ENCODE data around the gene BMP7.

BMP7 gene

DNA sequence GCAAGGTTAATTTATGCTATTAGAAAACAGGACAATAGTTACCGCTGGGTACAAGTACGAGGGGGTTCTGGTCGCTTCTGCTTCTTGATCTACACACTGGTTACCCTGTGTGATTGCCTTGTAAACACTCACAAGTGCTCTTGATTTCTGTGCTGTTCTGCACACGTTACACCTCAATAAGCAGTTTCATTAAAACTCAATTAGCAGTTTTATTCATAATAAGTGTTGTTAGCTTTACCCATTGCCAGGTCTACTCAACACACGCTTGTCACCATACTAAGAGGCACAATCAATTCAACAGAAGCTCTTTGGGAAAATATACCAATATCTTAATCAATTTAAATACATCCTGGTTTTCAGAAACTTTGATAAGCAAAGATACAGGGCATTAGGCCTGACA lies 20.4 kb downstream of the BMP7 start:
- TF ChIP-seq, protein P1, sequence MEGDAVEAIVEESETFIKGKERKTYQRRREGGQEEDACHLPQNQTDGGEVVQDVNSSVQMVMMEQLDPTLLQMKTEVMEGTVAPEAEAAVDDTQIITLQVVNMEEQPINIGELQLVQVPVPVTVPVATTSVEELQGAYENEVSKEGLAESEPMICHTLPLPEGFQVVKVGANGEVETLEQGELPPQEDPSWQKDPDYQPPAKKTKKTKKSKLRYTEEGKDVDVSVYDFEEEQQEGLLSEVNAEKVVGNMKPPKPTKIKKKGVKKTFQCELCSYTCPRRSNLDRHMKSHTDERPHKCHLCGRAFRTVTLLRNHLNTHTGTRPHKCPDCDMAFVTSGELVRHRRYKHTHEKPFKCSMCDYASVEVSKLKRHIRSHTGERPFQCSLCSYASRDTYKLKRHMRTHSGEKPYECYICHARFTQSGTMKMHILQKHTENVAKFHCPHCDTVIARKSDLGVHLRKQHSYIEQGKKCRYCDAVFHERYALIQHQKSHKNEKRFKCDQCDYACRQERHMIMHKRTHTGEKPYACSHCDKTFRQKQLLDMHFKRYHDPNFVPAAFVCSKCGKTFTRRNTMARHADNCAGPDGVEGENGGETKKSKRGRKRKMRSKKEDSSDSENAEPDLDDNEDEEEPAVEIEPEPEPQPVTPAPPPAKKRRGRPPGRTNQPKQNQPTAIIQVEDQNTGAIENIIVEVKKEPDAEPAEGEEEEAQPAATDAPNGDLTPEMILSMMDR (IDR thresholded peaks at IDR 0.05; ENCODE audit: low read depth, low read length, missing control alignments): no peak
- no peak overlapping the region for H3K4me3 ChIP-seq (replicated peaks; ENCODE audit: low read depth, low read length)
- DNase-seq (ENCODE audit: extremely low read depth, low read depth): no peak

DNA sequence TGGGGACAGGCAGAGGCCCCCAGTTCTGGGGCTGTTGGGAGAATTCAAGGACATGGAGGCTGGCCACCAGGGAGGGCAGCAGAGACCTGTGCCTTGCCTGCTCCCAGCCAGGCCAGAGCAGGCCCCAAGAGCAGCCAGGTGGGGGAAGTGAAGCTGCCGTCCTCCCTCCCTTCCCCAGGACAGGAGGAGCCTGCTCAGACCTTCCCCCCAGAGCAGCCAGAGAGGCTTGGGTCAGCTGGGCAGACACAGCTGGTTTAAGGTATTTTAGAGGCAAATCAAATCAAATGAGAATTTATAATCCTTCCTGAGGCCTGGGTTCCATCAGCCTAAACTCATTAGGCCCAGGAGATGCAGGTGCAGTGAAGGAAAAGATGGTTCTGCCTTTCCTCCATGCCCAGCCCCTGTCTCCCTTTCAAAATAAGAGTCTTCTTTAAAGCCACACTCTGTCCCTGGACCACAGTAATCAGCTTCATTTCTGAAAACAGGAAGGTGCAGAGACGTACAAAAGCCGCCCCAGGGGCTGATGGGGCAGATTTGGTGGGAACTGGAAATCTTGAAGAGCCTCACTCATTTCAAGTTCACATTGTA lies 21.7 kb downstream of the BMP7 start:
- no peak overlapping the region for H3K4me3 ChIP-seq (replicated peaks; ENCODE audit: low read depth, low read length)
- no peak for DNase-seq (ENCODE audit: extremely low read depth, low read depth)
- TF ChIP-seq, protein P1 (IDR thresholded peaks at IDR 0.05; ENCODE audit: low read depth, low read length, missing control alignments): peak; percentile 2

DNA sequence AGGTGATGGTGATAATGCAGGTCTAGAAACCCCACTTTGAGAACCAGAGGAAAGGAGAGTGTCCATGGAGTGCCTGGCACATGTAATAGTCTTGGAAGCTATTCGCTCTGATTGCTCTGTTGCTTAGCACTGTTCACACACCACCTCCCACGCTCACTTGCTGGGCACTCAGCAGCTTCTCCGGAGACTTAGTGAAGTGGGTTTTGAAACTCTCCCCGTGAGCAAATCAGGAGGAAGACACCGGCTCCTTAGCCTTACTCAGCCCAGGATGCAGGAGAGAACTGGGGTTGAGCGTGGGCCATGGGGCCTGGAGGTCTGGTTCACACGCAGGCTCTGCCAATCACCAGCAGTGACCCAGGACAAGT lies 22.2 kb downstream of the BMP7 start:
- H3K4me3 ChIP-seq (replicated peaks; ENCODE audit: low read depth, low read length): no peak overlapping the region
- DNase-seq (ENCODE audit: extremely low read depth, low read depth): no peak
- TF ChIP-seq, protein P1 (IDR thresholded peaks at IDR 0.05; ENCODE audit: low read depth, low read length, missing control alignments): no peak

DNA sequence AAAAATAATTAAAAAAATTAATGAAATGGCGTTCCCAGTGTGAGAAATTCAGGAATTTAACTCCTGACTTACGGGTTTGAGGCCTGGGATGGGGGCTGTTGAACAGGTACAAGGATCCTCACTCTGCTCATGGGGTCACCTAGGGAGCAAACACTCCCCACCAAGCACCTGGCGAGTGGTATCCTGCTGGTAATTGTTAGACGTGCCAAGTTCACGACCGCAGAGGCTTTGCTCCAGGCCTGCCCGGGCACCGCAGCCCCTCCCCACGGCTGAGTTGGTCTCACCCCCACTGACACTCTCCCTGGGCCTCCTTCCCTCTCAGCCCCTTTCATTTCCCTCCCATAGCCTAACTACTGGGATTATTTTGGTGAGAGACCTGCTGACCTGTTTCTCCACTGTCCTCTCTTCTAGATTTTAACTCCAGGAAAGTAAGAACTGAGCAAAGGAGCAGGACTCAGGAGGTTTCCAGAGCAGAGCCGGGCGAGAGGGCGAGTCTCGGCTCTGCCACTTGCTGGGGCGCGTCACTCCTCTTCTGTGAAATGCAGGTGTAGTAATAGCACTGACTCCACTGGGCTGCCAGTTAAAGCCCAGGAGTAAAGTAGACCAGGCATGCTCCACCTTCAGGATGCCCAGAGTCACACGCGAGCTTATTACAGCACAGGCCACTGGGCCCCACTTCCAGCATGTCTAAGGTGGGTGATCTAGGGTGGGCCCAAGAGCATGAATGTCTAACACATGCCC lies 22.8 kb downstream of the BMP7 start:
- H3K4me3 ChIP-seq (replicated peaks; ENCODE audit: low read depth, low read length): no peak overlapping the region
- DNase-seq (ENCODE audit: extremely low read depth, low read depth): no peak
- TF ChIP-seq, protein P1 (IDR thresholded peaks at IDR 0.05; ENCODE audit: low read depth, low read length, missing control alignments): no peak

DNA sequence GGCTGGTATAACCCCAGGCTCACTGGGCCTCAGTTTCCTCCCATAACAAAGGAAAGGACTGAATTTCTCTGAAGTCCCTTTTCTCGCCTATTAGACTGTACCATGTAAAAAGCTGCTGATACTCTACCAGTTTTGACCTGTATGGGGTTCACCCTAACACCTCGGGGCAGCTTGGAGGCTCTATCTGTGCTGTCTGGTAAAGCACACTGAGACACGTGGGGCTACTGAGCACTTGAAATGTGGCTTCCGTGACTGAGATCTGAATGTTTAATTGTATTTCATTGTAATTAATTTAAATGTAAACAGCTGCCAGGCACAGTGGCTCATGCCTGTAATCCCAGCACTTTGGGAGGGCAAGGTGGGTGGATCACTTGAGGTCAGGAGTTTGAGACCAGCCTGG lies 24.0 kb downstream of the BMP7 start:
- no peak for DNase-seq (ENCODE audit: extremely low read depth, low read depth)
- no peak overlapping the region for H3K4me3 ChIP-seq (replicated peaks; ENCODE audit: low read depth, low read length)
- TF ChIP-seq, protein P1 (IDR thresholded peaks at IDR 0.05; ENCODE audit: low read depth, low read length, missing control alignments): no peak

DNA sequence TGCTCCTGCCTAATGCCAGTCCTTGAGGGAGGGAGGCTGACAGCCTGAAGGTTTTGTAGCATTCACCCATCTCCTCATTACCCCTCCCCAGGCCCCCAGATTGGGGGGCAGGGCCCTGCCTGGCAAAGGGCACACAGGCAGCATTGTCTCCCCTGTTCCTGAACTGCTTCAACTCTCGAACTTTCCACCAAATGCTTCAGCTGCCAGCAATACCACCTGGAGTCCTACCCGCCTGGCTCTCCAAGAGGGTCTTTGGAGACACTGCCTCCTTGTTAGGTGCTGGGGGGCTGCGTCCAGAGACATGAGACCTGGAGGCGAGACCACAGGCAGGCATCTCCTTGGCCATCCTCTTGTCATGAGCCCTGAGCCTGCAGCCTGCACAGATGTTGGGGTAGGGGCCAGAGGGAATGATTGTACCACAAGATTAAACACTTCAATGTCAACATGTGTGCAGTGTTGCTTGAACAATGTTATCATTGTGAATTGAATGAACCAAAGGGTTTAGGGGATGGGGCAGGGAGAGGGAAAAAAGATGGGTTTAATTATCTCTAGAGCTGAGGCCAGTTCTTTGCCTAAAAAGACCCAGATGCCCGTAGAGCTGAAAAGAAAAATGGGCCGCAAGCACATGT lies 25.0 kb downstream of the BMP7 start:
- DNase-seq (ENCODE audit: extremely low read depth, low read depth): no peak
- no peak overlapping the region for H3K4me3 ChIP-seq (replicated peaks; ENCODE audit: low read depth, low read length)
- TF ChIP-seq, protein P1 (IDR thresholded peaks at IDR 0.05; ENCODE audit: low read depth, low read length, missing control alignments): no peak

All from HFF-Myc (cell line).